Diencephalon (tissue), 1 donor: ENCODE results near the gene CCL8. TPM values are rescaled to one million over a fixed set of nuclear protein-coding genes. Genes with fewer than 3 reads are reported as not detected.

ENCODE experiments used
- total RNA-seq: library from RNA; depleted of rRNA; stranded (reverse); fragments of >200 nt; gene quantifications from one replicate; pipeline ENCODE4 v1.2.3, GENCODE V29; 2014

The CCL8 gene
- total RNA-seq = not detected

GRCh38 chr17:34319039-34319483, at the start of gene CCL8:
Gene CCL8 (plus strand): TSS chr17:34319435. CDS start chr17:34319502, 67 bp downstream.

GRCh38 chr17:34269969-34270368, 49.3 kb upstream of the CCL8 start, which contains the start of gene CCL7:
Gene CCL7 (plus strand): TSS chr17:34270221. CDS start chr17:34270291, 70 bp downstream.

GRCh38 chr17:34285286-34285792, 33.9 kb upstream of the CCL8 start, which contains the start of gene CCL11:
Gene CCL11 (plus strand): TSS chr17:34285742. CDS start chr17:34285809, 67 bp downstream.

GRCh38 chr17:34356194-34356593, 37.0 kb downstream of the CCL8 start, which contains the start of gene CCL13:
Gene CCL13 (plus strand): TSS chr17:34356480. CDS start chr17:34356527, 47 bp downstream.

GRCh38 chr17:34363183-34363661, 44.0 kb downstream of the CCL8 start, which contains the start of gene CCL1:
Gene CCL1 (minus strand): TSS chr17:34363233. CDS start chr17:34363161, 72 bp downstream.

Other genes starting within 250 kb of the CCL8 start
- 4.8 TPM for gene CCL2, start 64.2 kb upstream of the CCL8 start, total RNA-seq
- gene CCL7, start 49.2 kb upstream of the CCL8 start, total RNA-seq = not detected
- gene CCL11, start 33.7 kb upstream of the CCL8 start, total RNA-seq = not detected
- gene CCL13, start 37.0 kb downstream of the CCL8 start, total RNA-seq = not detected
- not detected for gene CCL1, start 43.8 kb downstream of the CCL8 start, total RNA-seq